Measurements from ENCODE around the gene ALS2CL.

Gene ALS2CL

DNA sequence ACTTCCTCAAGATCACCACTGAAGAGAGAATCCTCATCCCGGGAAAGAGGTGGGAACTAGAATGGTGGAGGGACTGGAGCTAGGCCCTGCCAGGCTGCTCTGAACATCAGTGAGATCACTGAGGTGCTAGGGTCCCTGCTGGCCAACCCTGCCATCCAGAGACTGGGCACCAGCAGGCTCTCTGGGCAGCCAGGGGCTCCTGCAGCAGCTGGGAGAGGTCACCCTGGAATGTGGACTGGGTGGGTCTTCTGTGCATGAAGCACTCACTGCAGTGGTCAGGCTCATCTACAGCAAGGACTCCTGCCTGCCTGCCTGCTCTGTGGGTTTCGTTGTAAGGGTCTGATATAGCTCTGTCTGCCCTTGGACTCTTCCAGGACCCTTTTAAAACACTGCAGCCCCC, 24.9 kb downstream of the ALS2CL start:
- Mint-ChIP-seq H3K27me3 (no peaks in the 10 kb centered on the region), H3K27ac (ENCODE audit: low read depth) (no peak overlapping the region), H3K9me3 (no peaks in the 10 kb centered on the region), H3K4me1 (no peaks in the 10 kb centered on the region), H3K4me3 (no peak overlapping the region), H3K36me3 (ENCODE audit: insufficient read depth) (no peaks in the 10 kb centered on the region)
- DNase-seq (ENCODE audit: low spot score in 2 of 2) = no peak
- ATAC-seq (replicated peaks; ENCODE audit: extremely low read depth, poor library complexity, severe bottlenecking) = no peak

GRCh38 chr3:46668116-46668515, 25.4 kb downstream of the ALS2CL start:
- Mint-ChIP-seq H3K9me3 (no peaks in the 10 kb centered on the region), H3K4me1 (no peaks in the 10 kb centered on the region), H3K27me3 (no peaks in the 10 kb centered on the region), H3K4me3 (no peak overlapping the region), H3K27ac (ENCODE audit: low read depth) (no peak overlapping the region), H3K36me3 (ENCODE audit: insufficient read depth) (no peaks in the 10 kb centered on the region)
- DNase-seq (ENCODE audit: low spot score in 2 of 2) (no peak), ATAC-seq (replicated peaks; ENCODE audit: extremely low read depth, poor library complexity, severe bottlenecking) (no peak)

DNA sequence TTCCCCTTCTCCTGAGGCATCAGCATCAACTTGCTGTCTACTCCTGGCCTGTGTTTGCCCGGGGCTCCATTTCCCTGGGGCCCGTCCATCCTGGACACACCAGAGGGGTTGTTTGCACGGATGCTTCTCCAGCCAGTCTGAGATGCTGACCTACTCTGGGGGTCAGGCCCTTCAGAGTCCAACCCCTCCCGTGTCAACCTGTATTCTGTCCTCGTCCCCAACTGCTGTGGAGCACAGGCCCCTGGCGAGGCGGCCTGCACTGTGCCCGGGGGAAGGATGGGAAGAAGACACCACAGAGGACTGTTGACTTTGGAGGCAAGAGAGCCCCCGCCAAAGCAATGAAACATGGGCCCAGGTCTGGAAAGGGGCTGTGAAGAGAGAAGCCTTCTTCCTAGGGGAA, 25.8 kb downstream of the ALS2CL start:
- no peak overlapping the region for H3K27ac Mint-ChIP-seq (ENCODE audit: low read depth)
- no peaks in the 10 kb centered on the region for H3K36me3 Mint-ChIP-seq (ENCODE audit: insufficient read depth)

GRCh38 chr3:46667061-46667621, 26.3 kb downstream of the ALS2CL start:
- no peaks in the 10 kb centered on the region for H3K36me3 Mint-ChIP-seq (ENCODE audit: insufficient read depth)
- ATAC-seq (replicated peaks; ENCODE audit: extremely low read depth, poor library complexity, severe bottlenecking) (no peak), DNase-seq (ENCODE audit: low spot score in 2 of 2) (no peak)
- H3K9me3 Mint-ChIP-seq = no peaks in the 10 kb centered on the region
- H3K4me1 Mint-ChIP-seq = no peaks in the 10 kb centered on the region
- no peak overlapping the region for H3K4me3 Mint-ChIP-seq
- peaks cover 7% of the 10 kb centered on the region for H3K27me3 Mint-ChIP-seq
- H3K27ac Mint-ChIP-seq (ENCODE audit: low read depth) = no peak overlapping the region

More for the DNA sequence above, 25.8 kb downstream of the ALS2CL start:
- H3K9me3 Mint-ChIP-seq = no peaks in the 10 kb centered on the region
- H3K4me1 Mint-ChIP-seq = no peaks in the 10 kb centered on the region
- ATAC-seq (replicated peaks; ENCODE audit: extremely low read depth, poor library complexity, severe bottlenecking) (no peak), DNase-seq (ENCODE audit: low spot score in 2 of 2) (no peak)
- peaks cover 2% of the 10 kb centered on the region for H3K27me3 Mint-ChIP-seq
- no peak overlapping the region for H3K4me3 Mint-ChIP-seq

GRCh38 chr3:46666453-46666845, 27.0 kb downstream of the ALS2CL start:
- H3K36me3 Mint-ChIP-seq (ENCODE audit: insufficient read depth) = no peaks in the 10 kb centered on the region
- no peaks in the 10 kb centered on the region for H3K4me1 Mint-ChIP-seq
- no peak overlapping the region for H3K4me3 Mint-ChIP-seq
- ATAC-seq (replicated peaks; ENCODE audit: extremely low read depth, poor library complexity, severe bottlenecking) (no peak), DNase-seq (ENCODE audit: low spot score in 2 of 2) (no peak)
- H3K27ac Mint-ChIP-seq (ENCODE audit: low read depth) = no peak overlapping the region
- no peaks in the 10 kb centered on the region for H3K9me3 Mint-ChIP-seq
- H3K27me3 Mint-ChIP-seq = peaks cover 13% of the 10 kb centered on the region

DNA sequence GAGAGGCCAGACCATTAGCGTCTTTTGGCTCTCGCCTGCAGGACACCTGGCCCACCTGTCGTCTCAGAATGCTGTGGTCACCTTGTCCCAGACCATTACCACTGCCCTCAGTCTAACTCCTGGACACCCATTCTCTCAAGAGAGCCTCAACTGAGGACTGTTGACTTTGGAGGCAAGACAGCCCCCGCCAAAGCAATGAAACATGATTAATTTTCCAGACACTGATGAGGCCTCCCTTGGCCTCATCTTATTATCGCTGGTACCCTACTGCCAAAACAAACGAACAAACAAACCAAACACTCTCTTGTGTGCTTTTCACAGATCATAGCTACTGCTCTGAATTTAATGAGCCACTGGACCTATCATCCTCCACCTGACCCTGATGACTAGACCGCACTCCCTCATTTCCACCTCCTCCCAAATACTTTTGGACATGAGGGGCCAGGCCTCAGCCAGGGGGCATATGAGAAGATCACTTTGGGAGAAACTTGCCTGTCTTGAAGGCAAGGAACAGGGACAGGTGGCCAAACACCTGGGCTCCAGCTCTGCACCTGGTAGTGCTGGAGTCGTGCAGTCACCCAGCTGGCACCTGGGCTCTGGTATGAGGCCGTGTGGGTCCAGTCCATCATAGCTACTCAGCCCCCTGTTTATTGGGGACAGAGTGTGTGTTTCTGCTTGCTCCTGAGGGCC, 27.6 kb downstream of the ALS2CL start:
- no peaks in the 10 kb centered on the region for H3K36me3 Mint-ChIP-seq (ENCODE audit: insufficient read depth)
- H3K27ac Mint-ChIP-seq (ENCODE audit: low read depth) = no peak overlapping the region
- H3K4me1 Mint-ChIP-seq = no peaks in the 10 kb centered on the region
- H3K27me3 Mint-ChIP-seq = peaks cover 13% of the 10 kb centered on the region
- no peak for DNase-seq (ENCODE audit: low spot score in 2 of 2)
- no peak for ATAC-seq (replicated peaks; ENCODE audit: extremely low read depth, poor library complexity, severe bottlenecking)
- H3K4me3 Mint-ChIP-seq = no peak overlapping the region
- H3K9me3 Mint-ChIP-seq = no peaks in the 10 kb centered on the region

DNA sequence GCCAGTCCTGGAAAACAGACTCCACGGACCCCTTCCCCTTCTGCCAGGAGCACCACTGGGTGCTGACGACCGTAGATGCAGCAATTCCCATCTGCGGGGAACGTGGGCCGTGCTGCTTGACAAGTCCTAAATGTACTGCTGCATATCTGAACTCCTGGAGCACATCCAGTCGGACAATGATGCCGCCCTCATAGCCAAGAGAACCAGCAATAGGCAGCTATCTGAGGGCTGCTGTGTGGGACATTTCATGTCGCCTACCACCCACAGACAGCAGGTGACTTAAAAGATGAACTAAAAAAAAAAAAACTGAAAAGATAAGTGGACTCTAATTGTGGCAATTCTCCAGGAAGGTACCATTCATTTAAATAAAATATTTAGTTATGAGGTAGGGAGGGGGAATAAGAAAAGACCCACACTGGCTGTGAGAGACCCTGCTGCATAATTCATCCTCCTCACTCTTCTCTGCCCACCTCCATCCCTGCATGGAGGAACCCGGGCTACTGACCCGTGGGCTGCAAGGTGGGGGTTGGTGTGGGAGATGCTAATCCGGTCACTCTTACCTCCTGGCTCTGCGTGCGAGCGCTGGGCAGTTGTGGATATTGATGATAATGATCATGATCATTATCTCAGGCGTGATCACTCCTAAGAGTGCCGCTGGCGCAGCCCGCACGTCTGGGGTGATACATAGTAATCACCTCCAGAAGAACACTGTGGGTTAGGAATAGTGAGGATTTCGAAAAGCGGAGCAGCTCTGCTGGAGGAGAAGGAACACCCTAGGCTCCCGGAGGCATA, 28.3 kb downstream of the ALS2CL start:
- no peaks in the 10 kb centered on the region for H3K4me1 Mint-ChIP-seq
- DNase-seq (ENCODE audit: low spot score in 2 of 2) (no peak), ATAC-seq (replicated peaks; ENCODE audit: extremely low read depth, poor library complexity, severe bottlenecking) (no peak)
- H3K27me3 Mint-ChIP-seq = peaks cover 13% of the 10 kb centered on the region
- no peaks in the 10 kb centered on the region for H3K9me3 Mint-ChIP-seq
- H3K4me3 Mint-ChIP-seq = no peak overlapping the region
- H3K36me3 Mint-ChIP-seq (ENCODE audit: insufficient read depth) = no peaks in the 10 kb centered on the region
- H3K27ac Mint-ChIP-seq (ENCODE audit: low read depth) = no peak overlapping the region

DNA sequence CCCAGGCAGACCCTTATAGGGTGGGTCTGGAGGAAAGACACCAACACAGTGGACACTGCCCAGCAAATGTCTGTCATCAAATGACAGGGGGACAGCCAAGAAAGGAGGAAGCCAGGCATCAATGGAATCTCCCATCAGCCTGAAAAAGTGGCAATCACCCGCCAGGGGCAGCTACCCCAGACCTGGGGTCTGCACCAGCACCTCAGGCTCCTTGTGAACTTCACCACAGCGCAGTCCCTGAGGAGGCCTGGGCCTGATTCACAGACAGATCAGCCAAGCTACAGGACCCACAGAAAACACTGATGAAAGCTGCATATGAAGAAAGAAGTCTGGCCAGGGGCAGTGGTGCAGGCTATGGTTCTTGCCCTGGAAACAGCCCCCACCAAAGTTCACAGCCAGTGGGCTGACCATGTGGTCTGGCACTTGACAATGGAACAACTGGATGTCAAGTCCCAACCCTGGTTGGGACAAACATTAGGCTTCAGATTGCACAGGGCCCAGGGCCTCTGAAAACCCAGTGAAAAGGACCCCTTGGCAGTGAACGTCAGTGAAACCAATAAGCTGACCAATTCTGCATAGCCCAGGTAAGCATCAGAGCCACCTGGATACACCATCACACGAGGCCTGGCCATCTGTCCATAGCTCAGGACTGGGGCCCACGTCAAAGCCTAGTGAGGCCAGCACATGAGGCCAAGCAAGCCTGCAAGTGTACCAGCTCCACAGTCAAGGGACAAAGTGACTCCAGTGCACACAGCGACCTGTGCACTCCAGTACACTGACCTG, 29.1 kb downstream of the ALS2CL start:
- no peak overlapping the region for H3K4me3 Mint-ChIP-seq
- no peak overlapping the region for H3K27ac Mint-ChIP-seq (ENCODE audit: low read depth)
- peaks cover 13% of the 10 kb centered on the region for H3K27me3 Mint-ChIP-seq
- ATAC-seq (replicated peaks; ENCODE audit: extremely low read depth, poor library complexity, severe bottlenecking) = no peak
- H3K4me1 Mint-ChIP-seq = no peaks in the 10 kb centered on the region
- DNase-seq (ENCODE audit: low spot score in 2 of 2) = no peak
- H3K9me3 Mint-ChIP-seq = no peaks in the 10 kb centered on the region
- H3K36me3 Mint-ChIP-seq (ENCODE audit: insufficient read depth) = no peaks in the 10 kb centered on the region

- no peaks in the 10 kb centered on the region for H3K9me3 Mint-ChIP-seq
- DNase-seq (ENCODE audit: low spot score in 2 of 2) (no peak), ATAC-seq (replicated peaks; ENCODE audit: extremely low read depth, poor library complexity, severe bottlenecking) (no peak)
- peaks cover 13% of the 10 kb centered on the region for H3K27me3 Mint-ChIP-seq
- H3K4me3 Mint-ChIP-seq = no peak overlapping the region
- H3K36me3 Mint-ChIP-seq (ENCODE audit: insufficient read depth) = no peaks in the 10 kb centered on the region
- H3K4me1 Mint-ChIP-seq = no peaks in the 10 kb centered on the region
- no peak overlapping the region for H3K27ac Mint-ChIP-seq (ENCODE audit: low read depth)
Measured at GRCh38 chr3:46663591-46664135, 29.8 kb downstream of the ALS2CL start.

GRCh38 chr3:46662771-46663551, 30.5 kb downstream of the ALS2CL start:
- Mint-ChIP-seq H3K27ac (ENCODE audit: low read depth) (no peak overlapping the region), H3K9me3 (no peaks in the 10 kb centered on the region), H3K4me1 (no peaks in the 10 kb centered on the region), H3K36me3 (ENCODE audit: insufficient read depth) (no peaks in the 10 kb centered on the region), H3K4me3 (no peak overlapping the region), H3K27me3 (peaks cover 13% of the 10 kb centered on the region)
- ATAC-seq (replicated peaks; ENCODE audit: extremely low read depth, poor library complexity, severe bottlenecking) = no peak
- DNase-seq (ENCODE audit: low spot score in 2 of 2) = no peak

DNA sequence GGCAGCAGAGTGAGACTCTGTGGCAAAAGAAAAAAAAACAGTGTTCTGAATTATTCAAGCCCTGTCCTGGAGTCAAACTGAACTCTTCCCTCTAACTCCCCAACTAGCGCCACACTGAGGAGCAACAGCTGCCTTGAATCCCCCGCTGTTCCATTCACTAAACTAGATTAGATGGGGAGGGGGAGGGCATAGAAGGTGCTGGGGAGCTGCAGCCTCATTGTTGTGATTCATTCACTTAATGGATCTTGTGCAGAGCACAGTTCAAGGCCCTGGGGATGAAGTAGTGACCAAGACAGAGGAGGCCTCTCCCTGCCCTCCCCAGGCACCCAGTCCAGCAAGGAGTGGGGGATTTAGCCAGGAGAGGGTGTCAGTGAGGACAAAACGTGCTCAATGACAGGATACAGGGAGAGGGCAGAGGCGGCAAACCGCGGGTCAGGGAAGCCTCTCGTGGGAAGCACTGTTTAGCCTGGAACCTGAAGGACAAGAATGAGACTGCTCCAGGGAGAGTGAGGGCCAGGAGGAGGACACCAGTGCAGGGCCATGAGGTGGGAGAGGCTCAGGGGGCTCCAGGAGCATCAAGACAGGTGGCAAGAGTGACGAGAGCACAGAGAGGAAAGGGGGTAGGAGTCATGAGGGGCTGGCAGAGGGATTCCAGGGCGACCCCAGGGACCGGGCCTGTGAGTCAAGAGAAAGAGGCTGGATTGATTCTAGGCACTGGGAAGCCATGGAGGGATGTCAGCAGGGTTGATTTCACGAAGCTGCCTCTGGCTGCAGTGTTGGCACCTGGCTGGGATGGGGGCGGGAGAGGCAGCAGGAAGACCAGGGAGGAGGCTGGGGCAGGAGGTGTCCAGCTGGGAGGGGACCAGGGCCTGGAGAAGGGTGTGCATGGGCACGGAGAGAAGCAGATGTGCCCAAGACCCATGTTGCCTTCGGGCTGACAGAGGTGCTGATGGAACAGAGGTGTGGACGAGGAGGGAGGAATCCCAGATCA, 31.4 kb downstream of the ALS2CL start:
- peaks cover 13% of the 10 kb centered on the region for H3K27me3 Mint-ChIP-seq
- ATAC-seq (replicated peaks; ENCODE audit: extremely low read depth, poor library complexity, severe bottlenecking) = no peak

More for the DNA sequence above, 31.4 kb downstream of the ALS2CL start:
- Mint-ChIP-seq H3K4me3 (no peak overlapping the region), H3K9me3 (no peaks in the 10 kb centered on the region), H3K36me3 (ENCODE audit: insufficient read depth) (no peaks in the 10 kb centered on the region), H3K27ac (ENCODE audit: low read depth) (no peak overlapping the region), H3K4me1 (no peaks in the 10 kb centered on the region)
- DNase-seq (ENCODE audit: low spot score in 2 of 2) = no peak
